Naive thymus-derived CD8-positive, alpha-beta T cell (primary cell): Measurements from ENCODE around the gene PLXNA4. TPM values are rescaled to one million over a fixed set of nuclear protein-coding genes. Genes with fewer than 3 reads are reported as not detected.

ENCODE experiments used
- ATAC-seq, 2 donors: fragments of 150-1000 bp; cut with Tn5 transposase in 1 of 2; sonication (Bioruptor Pico), chemical (Tn5 transposase) in 1 of 2; 1 replicate in 1 of 2; 2 replicates in 1 of 2; pipeline ENCODE4 v1.10.0; 2021; ENCODE audit warnings: mild to moderate bottlenecking in 2 of 2, moderate library complexity in 2 of 2
- POLR2A ChIA-PET: fragments of 350-600 bp; sonication (Branson Sonifier 250); formaldehyde crosslinking; loops from one replicate; lab custom pipeline; 2021; ENCODE audit warnings: antibody characterized with exemption; lab: Charles Lee
- DNase-seq, 10 donors: peaks; one replicate each; pipeline versions ENCODE4 v3.0.0 to v3.0.0-alpha.2; 2020 to 2022
- H3K27ac Mint-ChIP-seq, 10 donors: one replicate each; pipeline ENCODE4 v1.8.0; 2020 to 2022; ENCODE audit warnings: mild to moderate bottlenecking in 10 of 10, mixed read lengths in 10 of 10, moderate library complexity in 4 of 10, inconsistent platforms in 1 of 10
- H3K27me3 Mint-ChIP-seq, 5 donors: one replicate each; pipeline ENCODE4 v1.8.0; 2021 to 2022; ENCODE audit warnings: mixed read lengths in 5 of 5
- H3K36me3 Mint-ChIP-seq, 3 donors: one replicate each; pipeline ENCODE4 v1.8.0; 2020 to 2022; ENCODE audit warnings: mixed read lengths in 3 of 3, mild to moderate bottlenecking in 2 of 3, inconsistent platforms in 1 of 3
- H3K4me1 Mint-ChIP-seq, 4 donors: one replicate each; pipeline ENCODE4 v1.8.0; 2021 to 2022; ENCODE audit warnings: mixed read lengths in 4 of 4
- H3K4me3 Mint-ChIP-seq, 10 donors: one replicate each; pipeline ENCODE4 v1.8.0; 2020 to 2022; ENCODE audit warnings: mild to moderate bottlenecking in 10 of 10, mixed read lengths in 10 of 10, moderate library complexity in 6 of 10, inconsistent platforms in 1 of 10
- H3K9me3 Mint-ChIP-seq, 9 donors: one replicate each; pipeline ENCODE4 v1.8.0; 2020 to 2022; ENCODE audit warnings: mixed read lengths in 9 of 9, mild to moderate bottlenecking in 3 of 9, inconsistent platforms in 1 of 9, moderate library complexity in 1 of 9
- polyA plus RNA-seq, 3 donors: library from polyadenylated mRNA; unstranded; fragments of 300-500 nt; fragmentation: Illumina TruSeq; gene quantifications; one replicate each; pipeline ENCODE4 v1.2.3, GENCODE V29; 2021
- total RNA-seq, 8 experiments: library from RNA in 2 of 8; stranded (reverse) in 2 of 8; gene quantifications; one replicate each; pipeline ENCODE4 v1.2.3 and lab custom pipeline; 2021 to 2026

PLXNA4 gene
- total and polyA plus RNA-seq, 5 experiments from 2014 or later = 0.05 to 1.2 (median 0.27) TPM

GRCh38 chr7:132261327-132262159, 314.7 kb downstream of the PLXNA4 start:
- POLR2A ChIA-PET = no interaction called here
- no peak overlapping the region for H3K4me3 Mint-ChIP-seq
- H3K9me3 Mint-ChIP-seq = peaks cover 0 to 1% (median 0%) of the 10 kb centered on the region in 9 donors
- H3K27me3 Mint-ChIP-seq = peaks cover 0 to 10% (median 2%) of the 10 kb centered on the region in 5 donors
- no peaks in the 10 kb centered on the region for H3K36me3 Mint-ChIP-seq
- ATAC-seq (no peak), DNase-seq (no peak)
- H3K4me1 Mint-ChIP-seq = no peaks in the 10 kb centered on the region
- no peak overlapping the region for H3K27ac Mint-ChIP-seq

DNA sequence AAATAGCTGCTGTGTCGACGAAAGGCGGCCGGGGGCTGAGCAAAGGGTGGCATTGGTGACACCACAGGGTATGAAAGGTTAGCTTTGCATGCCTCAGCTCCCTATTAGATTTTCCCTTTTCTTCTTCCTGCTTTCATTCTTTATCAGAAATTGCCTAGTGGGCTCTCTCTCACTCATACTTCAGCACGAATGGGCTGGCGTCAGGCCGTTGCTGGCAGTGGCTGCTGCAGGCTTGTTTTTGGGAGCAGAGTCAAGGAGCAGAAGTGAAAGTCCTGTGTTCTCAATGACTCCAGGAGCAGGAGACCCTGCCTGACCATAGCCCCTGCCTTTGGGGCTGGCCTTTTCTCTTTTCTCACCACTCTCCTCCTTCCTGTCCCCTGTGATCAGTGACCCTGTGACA, 318.0 kb downstream of the PLXNA4 start:
- no peak for DNase-seq
- POLR2A ChIA-PET = no interaction called here
- no peak for ATAC-seq
- Mint-ChIP-seq H3K4me3 (no peak overlapping the region), H3K36me3 (no peaks in the 10 kb centered on the region), H3K9me3 (no peaks in the 10 kb centered on the region), H3K27ac (no peak overlapping the region), H3K4me1 (no peaks in the 10 kb centered on the region), H3K27me3 (peaks cover 4 to 25% (median 12%) of the 10 kb centered on the region in 5 donors)

DNA sequence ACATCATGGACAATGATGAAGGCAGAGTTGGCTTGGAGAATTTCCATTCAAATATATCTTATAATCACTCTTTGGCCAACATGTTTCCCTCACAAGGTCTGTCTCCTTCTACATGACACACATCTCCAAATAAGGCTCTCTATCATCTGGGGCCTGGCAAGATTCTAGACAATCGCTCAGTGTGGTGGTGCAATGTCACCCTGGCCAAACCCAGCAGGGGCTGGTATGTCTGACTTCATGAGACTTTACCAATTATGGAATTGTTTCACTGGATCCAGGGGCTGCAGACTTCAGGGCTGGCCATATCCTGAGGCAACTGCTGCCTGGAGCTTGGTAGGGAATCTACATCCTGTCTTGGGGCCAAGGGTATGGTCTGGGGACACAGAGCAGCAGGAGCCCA, 319.0 kb downstream of the PLXNA4 start:
- Mint-ChIP-seq H3K9me3 (no peaks in the 10 kb centered on the region), H3K27ac (no peak overlapping the region), H3K4me3 (no peak overlapping the region), H3K36me3 (no peaks in the 10 kb centered on the region), H3K4me1 (no peaks in the 10 kb centered on the region), H3K27me3 (peaks cover 4 to 25% (median 13%) of the 10 kb centered on the region in 5 donors)
- POLR2A ChIA-PET = no interaction called here
- no peak for ATAC-seq
- no peak for DNase-seq

DNA sequence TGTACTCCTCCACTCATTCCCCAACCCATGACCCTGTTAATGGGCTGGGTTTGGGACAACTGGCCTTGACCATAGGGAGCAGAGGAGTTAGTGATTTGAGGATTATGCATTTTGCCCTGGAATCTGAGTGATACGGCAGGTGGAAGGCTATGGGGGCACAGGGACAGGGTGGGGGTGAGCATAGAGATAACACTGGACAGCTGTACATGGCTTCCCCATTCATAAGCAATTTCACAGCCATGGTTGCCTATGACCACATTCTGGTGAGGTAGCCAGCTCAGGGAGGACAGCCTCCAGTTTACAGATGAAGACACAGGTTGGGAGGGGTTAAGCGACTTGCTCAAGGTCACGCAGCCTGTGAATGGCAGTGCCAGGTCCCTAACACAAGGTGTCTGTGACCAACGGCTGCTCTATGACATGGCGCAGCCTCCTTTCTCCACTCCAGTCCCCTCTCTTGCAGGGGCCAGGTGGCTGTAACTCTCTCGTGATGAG, 319.5 kb downstream of the PLXNA4 start:
- Mint-ChIP-seq H3K27me3 (peaks cover 4 to 25% (median 13%) of the 10 kb centered on the region in 5 donors), H3K9me3 (no peaks in the 10 kb centered on the region), H3K27ac (no peak overlapping the region), H3K36me3 (no peaks in the 10 kb centered on the region), H3K4me3 (no peak overlapping the region), H3K4me1 (no peaks in the 10 kb centered on the region)
- ATAC-seq (no peak), DNase-seq (no peak)
- POLR2A ChIA-PET = no interaction called here

- Mint-ChIP-seq H3K4me1 (no peaks in the 10 kb centered on the region), H3K36me3 (no peaks in the 10 kb centered on the region), H3K4me3 (no peak overlapping the region), H3K27ac (no peak overlapping the region), H3K9me3 (no peaks in the 10 kb centered on the region), H3K27me3 (peaks cover 3 to 25% (median 13%) of the 10 kb centered on the region in 5 donors)
- ATAC-seq (no peak), DNase-seq (no peak)
- POLR2A ChIA-PET = no interaction called here
Measured at GRCh38 chr7:132255898-132256297, 320.4 kb downstream of the PLXNA4 start.

GRCh38 chr7:132255115-132255797, 321.0 kb downstream of the PLXNA4 start:
- Mint-ChIP-seq H3K4me1 (no peaks in the 10 kb centered on the region), H3K4me3 (no peak overlapping the region), H3K27ac (no peak overlapping the region), H3K9me3 (no peaks in the 10 kb centered on the region), H3K36me3 (no peaks in the 10 kb centered on the region), H3K27me3 (peaks cover 3 to 25% (median 14%) of the 10 kb centered on the region in 5 donors)
- no peak for DNase-seq
- ATAC-seq = no peak
- POLR2A ChIA-PET = no interaction called here

GRCh38 chr7:132254455-132254854, 321.8 kb downstream of the PLXNA4 start:
- H3K4me3 Mint-ChIP-seq = no peak overlapping the region
- peaks cover 6 to 25% (median 17%) of the 10 kb centered on the region in 5 donors for H3K27me3 Mint-ChIP-seq
- H3K27ac Mint-ChIP-seq = no peak overlapping the region
- DNase-seq (no peak), ATAC-seq (no peak)
- H3K4me1 Mint-ChIP-seq = no peaks in the 10 kb centered on the region
- no peaks in the 10 kb centered on the region for H3K36me3 Mint-ChIP-seq
- no peaks in the 10 kb centered on the region for H3K9me3 Mint-ChIP-seq
- POLR2A ChIA-PET = no interaction called here

DNA sequence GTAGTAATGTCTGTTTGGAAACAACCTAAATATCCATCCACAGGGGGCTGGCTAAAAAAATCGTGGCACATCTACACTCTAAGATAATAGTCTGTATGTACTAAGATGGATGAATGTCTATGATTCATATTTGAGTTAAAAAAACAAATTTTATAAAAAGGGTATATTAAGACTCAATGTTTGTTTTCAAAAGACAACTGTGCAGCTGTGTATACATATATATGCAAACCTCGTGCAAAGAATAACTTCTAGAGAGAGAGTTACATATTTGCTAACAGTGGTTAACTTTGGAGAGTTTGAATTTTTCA, 323.5 kb downstream of the PLXNA4 start:
- peaks cover 0 to 5% (median 0%) of the 10 kb centered on the region in 3 donors for H3K36me3 Mint-ChIP-seq
- peaks cover 6 to 26% (median 18%) of the 10 kb centered on the region in 5 donors for H3K27me3 Mint-ChIP-seq
- POLR2A ChIA-PET = no interaction called here
- H3K9me3 Mint-ChIP-seq = peaks cover 0 to 5% (median 0%) of the 10 kb centered on the region in 9 donors
- H3K4me1 Mint-ChIP-seq = no peaks in the 10 kb centered on the region
- no peak overlapping the region for H3K4me3 Mint-ChIP-seq
- DNase-seq (no peak), ATAC-seq (no peak)
- H3K27ac Mint-ChIP-seq = no peak overlapping the region

DNA sequence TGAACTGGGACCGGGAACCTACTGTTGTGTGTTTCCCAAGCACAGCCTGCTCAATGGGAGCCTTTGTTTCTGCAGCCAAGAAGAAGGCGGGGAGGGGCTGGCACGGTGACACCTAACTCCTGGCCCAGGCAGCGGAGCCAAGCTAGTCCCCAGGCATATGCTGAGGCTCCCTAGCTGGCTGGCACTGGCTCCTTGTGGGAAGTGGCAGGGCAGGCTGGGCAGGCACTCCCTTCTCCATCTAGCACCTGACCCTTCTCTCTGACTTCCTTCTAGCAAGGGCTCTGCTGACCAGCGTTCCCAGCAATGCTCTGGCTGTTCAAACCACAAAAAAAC, 325.0 kb downstream of the PLXNA4 start:
- POLR2A ChIA-PET = no interaction called here
- peaks cover 7 to 33% (median 24%) of the 10 kb centered on the region in 5 donors for H3K27me3 Mint-ChIP-seq
- DNase-seq = no peak
- H3K36me3 Mint-ChIP-seq = peaks cover 0 to 11% (median 0%) of the 10 kb centered on the region in 3 donors
- no peak overlapping the region for H3K4me3 Mint-ChIP-seq
- peaks cover 0 to 12% (median 5%) of the 10 kb centered on the region in 9 donors for H3K9me3 Mint-ChIP-seq
- H3K27ac Mint-ChIP-seq = no peak overlapping the region
- no peaks in the 10 kb centered on the region for H3K4me1 Mint-ChIP-seq
- ATAC-seq = no peak

GRCh38 chr7:132250480-132251326, 325.6 kb downstream of the PLXNA4 start:
- peaks cover 1 to 18% (median 6%) of the 10 kb centered on the region in 9 donors for H3K9me3 Mint-ChIP-seq
- peaks cover 7 to 31% (median 19%) of the 10 kb centered on the region in 5 donors for H3K27me3 Mint-ChIP-seq
- H3K27ac Mint-ChIP-seq = no peak overlapping the region
- no peaks in the 10 kb centered on the region for H3K4me1 Mint-ChIP-seq
- no peak overlapping the region for H3K4me3 Mint-ChIP-seq
- DNase-seq (no peak), ATAC-seq (no peak)
- POLR2A ChIA-PET = no interaction called here
- H3K36me3 Mint-ChIP-seq = peaks cover 0 to 11% (median 0%) of the 10 kb centered on the region in 3 donors

DNA sequence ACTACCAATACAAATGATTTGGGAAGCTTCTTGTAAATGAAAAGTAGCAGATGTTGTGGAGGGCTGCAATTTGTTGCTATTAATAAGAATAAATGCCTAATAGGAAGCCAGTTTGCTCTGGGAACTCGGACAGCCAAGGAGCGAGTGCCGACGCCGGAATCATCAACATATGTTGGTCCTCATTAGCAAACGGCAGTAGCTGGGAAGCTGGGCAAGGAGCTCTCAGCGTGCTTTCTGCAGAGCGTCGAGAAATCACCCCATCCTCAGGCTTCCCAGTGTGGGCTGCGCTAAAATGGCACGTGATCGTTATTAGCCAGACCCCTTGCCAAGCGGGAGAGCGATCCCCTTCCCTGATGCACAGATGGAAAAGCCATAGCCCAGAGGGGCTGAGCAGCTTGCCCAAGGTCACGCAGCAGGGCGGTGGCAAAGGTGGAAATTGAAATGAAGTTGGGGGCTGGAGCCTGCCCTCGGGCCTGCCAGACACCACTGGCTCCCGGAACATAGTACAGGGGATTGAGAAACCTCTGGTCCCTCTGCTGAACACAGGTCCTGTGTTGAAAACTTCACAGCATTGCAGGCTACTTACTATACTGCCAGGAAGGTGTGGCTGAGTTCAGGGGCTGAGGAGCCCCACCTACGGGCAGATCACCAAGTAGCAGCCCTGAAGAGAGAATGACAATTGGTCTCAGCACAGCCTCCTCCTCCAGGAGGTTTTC, 326.9 kb downstream of the PLXNA4 start:
- H3K4me1 Mint-ChIP-seq = no peaks in the 10 kb centered on the region
- H3K36me3 Mint-ChIP-seq = peaks cover 0 to 17% (median 0%) of the 10 kb centered on the region in 3 donors
- POLR2A ChIA-PET = no interaction called here
- H3K27me3 Mint-ChIP-seq = peaks cover 11 to 37% (median 23%) of the 10 kb centered on the region in 5 donors
- DNase-seq (no peak), ATAC-seq (no peak)
- H3K4me3 Mint-ChIP-seq = no peak overlapping the region
- no peak overlapping the region for H3K27ac Mint-ChIP-seq
- H3K9me3 Mint-ChIP-seq = peaks cover 1 to 24% (median 9%) of the 10 kb centered on the region in 9 donors

DNA sequence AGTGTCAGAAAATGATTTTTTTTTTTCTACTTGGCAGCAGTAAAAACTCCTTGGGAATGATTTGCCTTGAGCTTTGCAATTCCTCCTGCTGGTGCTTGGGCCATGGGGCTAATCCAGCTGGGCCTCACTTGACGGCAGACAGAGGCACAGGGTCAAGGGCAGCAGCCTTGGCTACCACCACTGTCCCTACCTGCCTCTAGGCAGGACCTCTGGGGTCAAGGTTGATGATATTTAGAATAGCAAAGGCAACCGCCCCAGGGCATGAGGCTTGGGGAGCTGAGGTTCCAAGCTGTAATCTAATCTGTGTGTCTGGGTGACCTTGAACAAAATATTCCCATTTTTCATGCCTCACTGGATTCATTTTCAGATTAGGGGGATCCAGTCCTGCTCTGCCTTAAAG, 327.4 kb downstream of the PLXNA4 start:
- Mint-ChIP-seq H3K27ac (no peak overlapping the region), H3K36me3 (peaks cover 0 to 17% (median 0%) of the 10 kb centered on the region in 3 donors), H3K4me1 (no peaks in the 10 kb centered on the region), H3K27me3 (peaks cover 11 to 33% (median 18%) of the 10 kb centered on the region in 5 donors), H3K4me3 (no peak overlapping the region), H3K9me3 (peaks cover 1 to 24% (median 9%) of the 10 kb centered on the region in 9 donors)
- no peak for DNase-seq
- POLR2A ChIA-PET = no interaction called here
- no peak for ATAC-seq
